AG08395 (cell line): ENCODE data around the gene LRRC37A2.
"Not testable (repeated sequence)": the region's sequence is repeated elsewhere in the genome, so short reads cannot be mapped to it uniquely, and the experiment has no call there.

Source experiments
- DNase-seq: peaks from one replicate; pipeline ENCODE4 v3.0.0; 2012; ENCODE audit warnings: mixed read lengths, low spot score

Gene LRRC37A2

GRCh38 chr17:46598344-46598931 is 86.2 kb downstream of the LRRC37A2 start:
- DNase-seq = not testable (repeated sequence)

GRCh38 chr17:46600767-46601166 is 88.5 kb downstream of the LRRC37A2 start:
- DNase-seq = not testable (repeated sequence)

DNA sequence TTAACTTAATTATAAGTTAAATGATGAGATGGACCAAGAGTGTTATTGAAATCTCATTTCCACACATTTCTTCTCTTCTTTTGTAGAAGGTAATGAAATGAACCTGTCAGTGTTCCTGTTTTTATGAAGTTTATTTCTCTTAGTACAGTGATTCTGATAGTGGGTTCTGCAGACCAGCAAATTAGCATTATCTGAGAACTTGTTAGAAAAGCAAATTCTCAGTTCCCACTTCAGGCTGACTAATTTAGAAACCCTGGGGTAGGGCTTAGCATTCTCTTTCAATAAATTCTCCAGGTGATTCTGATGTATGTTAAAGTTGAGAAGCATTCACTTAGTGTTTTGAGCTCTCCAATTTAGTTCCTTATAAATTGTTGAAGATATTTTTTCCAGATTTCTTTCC is 90.9 kb downstream of the LRRC37A2 start:
- DNase-seq = not testable (repeated sequence)
